A549 (cell line): Measurements from ENCODE around the gene PLEKHF1. TPM values are rescaled to one million over a fixed set of nuclear protein-coding genes. Genes with fewer than 3 reads are reported as not detected.

Experiments used
- ATAC-seq, 2 experiments: fragments of 200-7000 bp in 1 of 2; fragments of >200 bp in 1 of 2; cut with Nextera tagmentation in 1 of 2; cut with Tn5 transposase in 1 of 2; 3 replicates each; pipeline versions ENCODE4 v1.8.0 to v1.9.1; 2018 to 2020; ENCODE audit warnings: mild to moderate bottlenecking in 1 of 2, moderate library complexity in 1 of 2
- CTCF ChIA-PET: fragments of 300-600 bp; sonication (Branson Sonifier 250); formaldehyde crosslinking; extraction: SDS; loops from one replicate; lab custom pipeline; 2021; ENCODE audit warnings: antibody characterized with exemption, inconsistent platforms; lab: Yijun Ruan, JAX
- POLR2A ChIA-PET: fragments of 350-600 bp; formaldehyde crosslinking; extraction: SDS; loops from one replicate; lab custom pipeline; 2021; ENCODE audit warnings: antibody characterized with exemption, inconsistent platforms; lab: Yijun Ruan, JAX
- DNase-seq, 2 experiments: peaks; one replicate each; pipeline versions ENCODE4 v3.0.0 to v3.0.0-alpha.2; 2011 to 2016; ENCODE audit warnings: low read depth in 1 of 2, low spot score in 1 of 2
- FAIRE-seq: peaks from 2 replicates; lab custom pipeline; 2011; peaks lifted over from hg19 to GRCh38; lab: Jason Lieb, UNC
- H3K27ac ChIP-seq, 2 experiments: fragments of >200 bp; sonication (Bioruptor Twin); formaldehyde crosslinking; 3 replicates each; pipeline ENCODE4 v1.5.1; 2016 to 2017
- H3K4me1 ChIP-seq: fragments of >200 bp; sonication (Bioruptor Twin); formaldehyde crosslinking; 3 replicates; pipeline ENCODE4 v1.6.1; 2016
- H3K4me2 ChIP-seq: fragments of >200 bp; sonication (Bioruptor Twin); formaldehyde crosslinking; 3 replicates; pipeline ENCODE4 v1.6.1; 2016
- H3K4me3 ChIP-seq: fragments of >200 bp; sonication (Bioruptor Twin); formaldehyde crosslinking; 3 replicates; pipeline ENCODE4 v1.5.1; 2016
- H3K9me3 ChIP-seq: fragments of >200 bp; sonication (Bioruptor Twin); formaldehyde crosslinking; 3 replicates; pipeline ENCODE4 v1.6.1; 2016
- CEBPB ChIP-seq, 2 experiments: fragments of >200 bp in 1 of 2; sonication (Bioruptor Twin) in 1 of 2; formaldehyde crosslinking in 1 of 2; IDR thresholded peaks; 2 replicates each; pipeline ENCODE4 v1.6.1; 2012 to 2016
- E2F6 ChIP-seq: IDR thresholded peaks from 2 replicates; pipeline ENCODE4 v1.6.1; 2012; ENCODE audit warnings: low read depth, borderline replicate concordance
- EHMT2 ChIP-seq: fragments of 200-600 bp; sonication (generic); IDR thresholded peaks from 2 replicates; pipeline ENCODE4 v1.6.1; 2016; ENCODE audit warnings: antibody characterized with exemption, low read depth, mild to moderate bottlenecking, moderate library complexity
- EP300 ChIP-seq, 2 experiments: fragments of >200 bp; sonication (Bioruptor Twin); formaldehyde crosslinking; IDR thresholded peaks; 2 replicates in 1 of 2; 3 replicates in 1 of 2; pipeline ENCODE4 v1.6.1; 2016 to 2017
- ESRRA ChIP-seq: fragments of 150-350 bp; IDR thresholded peaks from 2 replicates; pipeline ENCODE4 v1.6.1; 2014; ENCODE audit warnings: mild to moderate bottlenecking, low read length, borderline replicate concordance
- FOSB ChIP-seq: fragments of 250-450 bp; sonication (Bioruptor Pico); IDR thresholded peaks from 2 replicates; pipeline ENCODE4 v1.5.0; 2020; ENCODE audit warnings: mild to moderate bottlenecking, moderate library complexity
- FOSL2 ChIP-seq, 2 experiments: fragments of 450-650 bp in 1 of 2; fragments of >200 bp in 1 of 2; sonication (Bioruptor Twin) in 1 of 2; formaldehyde crosslinking; IDR thresholded peaks; 2 replicates each; pipeline versions ENCODE4 v1.5.0 to v1.6.1; 2016 to 2020; ENCODE audit warnings: mild to moderate bottlenecking in 1 of 2, moderate library complexity in 1 of 2
- FOXS1 ChIP-seq: fragments of 250-450 bp; sonication (Bioruptor Pico); IDR thresholded peaks from 2 replicates; pipeline ENCODE4 v1.5.0; 2020; ENCODE audit warnings: mild to moderate bottlenecking, moderate library complexity
- HOXA7 ChIP-seq: fragments of 250-450 bp; sonication (Bioruptor Pico); IDR thresholded peaks from 2 replicates; pipeline ENCODE4 v1.5.0; 2020; ENCODE audit warnings: mild to moderate bottlenecking, moderate library complexity
- JUN ChIP-seq, 2 experiments: fragments of >200 bp; sonication (Bioruptor Twin); formaldehyde crosslinking; IDR thresholded peaks; 2 replicates in 1 of 2; 3 replicates in 1 of 2; pipeline ENCODE4 v1.6.1; 2016 to 2017
- JUNB ChIP-seq: fragments of >200 bp; sonication (Bioruptor Twin); formaldehyde crosslinking; IDR thresholded peaks from 2 replicates; pipeline ENCODE4 v1.6.1; 2016
- KDM1A ChIP-seq: fragments of 200-600 bp; sonication (generic); IDR thresholded peaks from 2 replicates; pipeline ENCODE4 v1.6.1; 2016; ENCODE audit warnings: low read depth, mild to moderate bottlenecking
- MAX ChIP-seq: IDR thresholded peaks from 2 replicates; pipeline ENCODE4 v1.6.1; 2012
- PHF8 ChIP-seq: fragments of 200-600 bp; sonication (generic); IDR thresholded peaks from 2 replicates; pipeline ENCODE4 v1.6.1; 2016; ENCODE audit warnings: low read depth, mild to moderate bottlenecking, antibody characterized with exemption, moderate library complexity, borderline replicate concordance
- POLR2A ChIP-seq: IDR thresholded peaks from 2 replicates; pipeline ENCODE4 v1.6.1; 2012; ENCODE audit warnings: mild to moderate bottlenecking, low read length
- RARB ChIP-seq: fragments of 250-450 bp; sonication (Bioruptor Pico); IDR thresholded peaks from 2 replicates; pipeline ENCODE4 v1.8.0; 2021; ENCODE audit warnings: mild to moderate bottlenecking, moderate library complexity
- RCOR1 ChIP-seq: fragments of 150-350 bp; IDR thresholded peaks from 2 replicates; pipeline ENCODE4 v1.6.1; 2014; ENCODE audit warnings: antibody characterized with exemption, low read length, low read depth
- RFX5 ChIP-seq: fragments of 450-650 bp; IDR thresholded peaks from 2 replicates; pipeline ENCODE4 v1.7.1; 2014; ENCODE audit warnings: antibody characterized with exemption, mild to moderate bottlenecking, moderate library complexity
- RNF2 ChIP-seq: fragments of 200-600 bp; sonication (generic); IDR thresholded peaks from 2 replicates; pipeline ENCODE4 v1.6.1; 2016; ENCODE audit warnings: low read depth, mild to moderate bottlenecking, antibody characterized with exemption, moderate library complexity, borderline replicate concordance
- TFCP2L1 ChIP-seq: fragments of 250-450 bp; sonication (Bioruptor Pico); IDR thresholded peaks from 2 replicates; pipeline ENCODE4 v1.5.0; 2021; ENCODE audit warnings: mild to moderate bottlenecking
- TP53 ChIP-seq: fragments of 250-450 bp; sonication (Bioruptor Pico); IDR thresholded peaks from 2 replicates; pipeline ENCODE4 v1.5.0; 2021; ENCODE audit warnings: mild to moderate bottlenecking, moderate library complexity
- ZNF302 ChIP-seq: fragments of 250-450 bp; sonication (Bioruptor Pico); IDR thresholded peaks from 2 replicates; pipeline ENCODE4 v1.9.0; 2021; ENCODE audit warnings: inconsistent platforms, mild to moderate bottlenecking, moderate library complexity
- WGBS: methylation state at CpG from one replicate; pipeline ENCODE4 v1.1.6; 2017; ENCODE audit errors: missing lambda C conversion rate; 5-methylcytosine and 5-hydroxymethylcytosine counted together
- polyA plus RNA-seq, 4 experiments: library from polyadenylated mRNA; depleted of rRNA in 3 of 4; stranded (reverse); fragments of >200 nt; fragmentation: RNase III in 1 of 4; extraction: RNeasy Plus Mini Kit Qiagen cat#74134 plus additional on column Dnase treatment in 1 of 4; gene quantifications; 2 replicates in 3 of 4; 3 replicates in 1 of 4; pipeline ENCODE4 v1.2.3, GENCODE V29; 2011 to 2017
- TF ChIP-seq, protein P1 (sequence below): fragments of 200-600 bp; sonication (generic); IDR thresholded peaks from 2 replicates; pipeline ENCODE4 v1.6.1; 2016; ENCODE audit warnings: antibody characterized with exemption, mild to moderate bottlenecking, moderate library complexity
- TF ChIP-seq, protein P2 (sequence below): fragments of 250-450 bp; sonication (Bioruptor Pico); IDR thresholded peaks from 2 replicates; pipeline ENCODE4 v1.5.0; 2021; ENCODE audit warnings: mild to moderate bottlenecking, moderate library complexity, borderline replicate concordance
- TF ChIP-seq, protein P3 (sequence below): IDR thresholded peaks from 2 replicates; pipeline ENCODE4 v1.6.1; 2012
- TF ChIP-seq, protein P4 (sequence below): fragments of >200 bp; sonication (Bioruptor Twin); formaldehyde crosslinking; IDR thresholded peaks from 3 replicates; pipeline ENCODE4 v1.6.1; 2016
- TF ChIP-seq, protein P5 (sequence below): fragments of 250-450 bp; sonication (Bioruptor Pico); IDR thresholded peaks from 2 replicates; pipeline ENCODE4 v1.5.0; 2020; ENCODE audit warnings: low read depth, mild to moderate bottlenecking, moderate library complexity
- TF ChIP-seq, protein P6 (sequence below): fragments of 150-350 bp; IDR thresholded peaks from 2 replicates; pipeline ENCODE4 v1.6.1; 2014; ENCODE audit warnings: low read depth, mild to moderate bottlenecking, low read length

Gene PLEKHF1
- polyA plus RNA-seq, 2 of the 4 experiments (the other 2 are of a cell fraction): 2.1 to 4.1 TPM

GRCh38 chr19:29714953-29715700 is 49.9 kb downstream of the PLEKHF1 start, which contains the start of gene C19orf12:
C19orf12 (minus strand) TSS chr19:29715261; CDS start chr19:29708413, 6,848 bp downstream.
- ATAC-seq: peak; percentile 83 to 86
- Histone ChIP-seq H3K27ac (peak within 1 kb of the TSS; percentile 91 to 93), H3K4me3 (peak within 1 kb of the TSS; percentile 82), H3K4me2 (peak within 1 kb of the TSS; percentile 89), H3K9me3 (no peaks in the 10 kb centered on the region), H3K4me1 (peaks cover 21% of the 10 kb centered on the region)
- CTCF ChIA-PET: interaction anchor here (0.9 to 14.1 kb wide), 15 partner anchors 15 to 181 kb away, joined by 3 to 490 read pairs (median 24); partner anchors contain the start of genes PLEKHF1 and POP4
- peak; percentile 63 to 77 for DNase-seq
- WGBS: under 1% methylated on average over 36 of the region's 72 CpGs
- no peak for FAIRE-seq
- POLR2A ChIA-PET: interaction anchor here (0.5 to 7.2 kb wide), 16 partner anchors 9 to 108 kb away, joined by 3 to 110 read pairs (median 3); partner anchors contain the start of genes PLEKHF1 and POP4
- TF ChIP-seq, protein P1, sequence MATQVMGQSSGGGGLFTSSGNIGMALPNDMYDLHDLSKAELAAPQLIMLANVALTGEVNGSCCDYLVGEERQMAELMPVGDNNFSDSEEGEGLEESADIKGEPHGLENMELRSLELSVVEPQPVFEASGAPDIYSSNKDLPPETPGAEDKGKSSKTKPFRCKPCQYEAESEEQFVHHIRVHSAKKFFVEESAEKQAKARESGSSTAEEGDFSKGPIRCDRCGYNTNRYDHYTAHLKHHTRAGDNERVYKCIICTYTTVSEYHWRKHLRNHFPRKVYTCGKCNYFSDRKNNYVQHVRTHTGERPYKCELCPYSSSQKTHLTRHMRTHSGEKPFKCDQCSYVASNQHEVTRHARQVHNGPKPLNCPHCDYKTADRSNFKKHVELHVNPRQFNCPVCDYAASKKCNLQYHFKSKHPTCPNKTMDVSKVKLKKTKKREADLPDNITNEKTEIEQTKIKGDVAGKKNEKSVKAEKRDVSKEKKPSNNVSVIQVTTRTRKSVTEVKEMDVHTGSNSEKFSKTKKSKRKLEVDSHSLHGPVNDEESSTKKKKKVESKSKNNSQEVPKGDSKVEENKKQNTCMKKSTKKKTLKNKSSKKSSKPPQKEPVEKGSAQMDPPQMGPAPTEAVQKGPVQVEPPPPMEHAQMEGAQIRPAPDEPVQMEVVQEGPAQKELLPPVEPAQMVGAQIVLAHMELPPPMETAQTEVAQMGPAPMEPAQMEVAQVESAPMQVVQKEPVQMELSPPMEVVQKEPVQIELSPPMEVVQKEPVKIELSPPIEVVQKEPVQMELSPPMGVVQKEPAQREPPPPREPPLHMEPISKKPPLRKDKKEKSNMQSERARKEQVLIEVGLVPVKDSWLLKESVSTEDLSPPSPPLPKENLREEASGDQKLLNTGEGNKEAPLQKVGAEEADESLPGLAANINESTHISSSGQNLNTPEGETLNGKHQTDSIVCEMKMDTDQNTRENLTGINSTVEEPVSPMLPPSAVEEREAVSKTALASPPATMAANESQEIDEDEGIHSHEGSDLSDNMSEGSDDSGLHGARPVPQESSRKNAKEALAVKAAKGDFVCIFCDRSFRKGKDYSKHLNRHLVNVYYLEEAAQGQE: no peak
- TF ChIP-seq RNF2: no peak
- TF ChIP-seq, protein P2, sequence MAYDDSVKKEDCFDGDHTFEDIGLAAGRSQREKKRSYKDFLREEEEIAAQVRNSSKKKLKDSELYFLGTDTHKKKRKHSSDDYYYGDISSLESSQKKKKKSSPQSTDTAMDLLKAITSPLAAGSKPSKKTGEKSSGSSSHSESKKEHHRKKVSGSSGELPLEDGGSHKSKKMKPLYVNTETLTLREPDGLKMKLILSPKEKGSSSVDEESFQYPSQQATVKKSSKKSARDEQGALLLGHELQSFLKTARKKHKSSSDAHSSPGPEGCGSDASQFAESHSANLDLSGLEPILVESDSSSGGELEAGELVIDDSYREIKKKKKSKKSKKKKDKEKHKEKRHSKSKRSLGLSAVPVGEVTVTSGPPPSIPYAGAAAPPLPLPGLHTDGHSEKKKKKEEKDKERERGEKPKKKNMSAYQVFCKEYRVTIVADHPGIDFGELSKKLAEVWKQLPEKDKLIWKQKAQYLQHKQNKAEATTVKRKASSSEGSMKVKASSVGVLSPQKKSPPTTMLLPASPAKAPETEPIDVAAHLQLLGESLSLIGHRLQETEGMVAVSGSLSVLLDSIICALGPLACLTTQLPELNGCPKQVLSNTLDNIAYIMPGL (CRISPR knock-in tag): peak; percentile 43; the same call in 1 of the 2 replicates
- no peak for TF ChIP-seq RFX5
- TF ChIP-seq EP300 (IDR thresholded peaks at IDR 0.05): no peak
- no peak for TF ChIP-seq FOXS1 (CRISPR knock-in tag)
- peak; percentile 100 for TF ChIP-seq PHF8
- no peak for TF ChIP-seq ZNF302 (CRISPR knock-in tag)
- peak; percentile 94 for TF ChIP-seq MAX
- TF ChIP-seq, protein P3, sequence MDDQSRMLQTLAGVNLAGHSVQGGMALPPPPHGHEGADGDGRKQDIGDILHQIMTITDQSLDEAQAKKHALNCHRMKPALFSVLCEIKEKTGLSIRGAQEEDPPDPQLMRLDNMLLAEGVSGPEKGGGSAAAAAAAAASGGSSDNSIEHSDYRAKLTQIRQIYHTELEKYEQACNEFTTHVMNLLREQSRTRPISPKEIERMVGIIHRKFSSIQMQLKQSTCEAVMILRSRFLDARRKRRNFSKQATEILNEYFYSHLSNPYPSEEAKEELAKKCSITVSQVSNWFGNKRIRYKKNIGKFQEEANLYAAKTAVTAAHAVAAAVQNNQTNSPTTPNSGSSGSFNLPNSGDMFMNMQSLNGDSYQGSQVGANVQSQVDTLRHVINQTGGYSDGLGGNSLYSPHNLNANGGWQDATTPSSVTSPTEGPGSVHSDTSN: no peak; the same call in 1 of the 2 replicates
- TF ChIP-seq RARB (CRISPR knock-in tag): peak; percentile 84
- TF ChIP-seq, protein P4, sequence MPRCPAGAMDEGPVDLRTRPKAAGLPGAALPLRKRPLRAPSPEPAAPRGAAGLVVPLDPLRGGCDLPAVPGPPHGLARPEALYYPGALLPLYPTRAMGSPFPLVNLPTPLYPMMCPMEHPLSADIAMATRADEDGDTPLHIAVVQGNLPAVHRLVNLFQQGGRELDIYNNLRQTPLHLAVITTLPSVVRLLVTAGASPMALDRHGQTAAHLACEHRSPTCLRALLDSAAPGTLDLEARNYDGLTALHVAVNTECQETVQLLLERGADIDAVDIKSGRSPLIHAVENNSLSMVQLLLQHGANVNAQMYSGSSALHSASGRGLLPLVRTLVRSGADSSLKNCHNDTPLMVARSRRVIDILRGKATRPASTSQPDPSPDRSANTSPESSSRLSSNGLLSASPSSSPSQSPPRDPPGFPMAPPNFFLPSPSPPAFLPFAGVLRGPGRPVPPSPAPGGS: peak; percentile 99
- TF ChIP-seq JUNB: peak; percentile 13; the same call in 1 of the 2 replicates
- TF ChIP-seq CEBPB (IDR thresholded peaks at IDR 0.05): no peak
- TF ChIP-seq, protein P5, sequence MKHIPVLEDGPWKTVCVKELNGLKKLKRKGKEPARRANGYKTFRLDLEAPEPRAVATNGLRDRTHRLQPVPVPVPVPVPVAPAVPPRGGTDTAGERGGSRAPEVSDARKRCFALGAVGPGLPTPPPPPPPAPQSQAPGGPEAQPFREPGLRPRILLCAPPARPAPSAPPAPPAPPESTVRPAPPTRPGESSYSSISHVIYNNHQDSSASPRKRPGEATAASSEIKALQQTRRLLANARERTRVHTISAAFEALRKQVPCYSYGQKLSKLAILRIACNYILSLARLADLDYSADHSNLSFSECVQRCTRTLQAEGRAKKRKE: no peak
- TF ChIP-seq KDM1A: no peak
- no peak for TF ChIP-seq FOSL2 (IDR thresholded peaks at IDR 0.05)
- no peak for TF ChIP-seq FOSL2 (CRISPR knock-in tag; IDR thresholded peaks at IDR 0.05)
- no peak for TF ChIP-seq RCOR1
- peak; percentile 64; the same call in 1 of the 2 replicates for TF ChIP-seq TP53 (CRISPR knock-in tag)
- TF ChIP-seq JUN (IDR thresholded peaks at IDR 0.05): peak; percentile 78 to 98
- no peak for TF ChIP-seq EHMT2
- TF ChIP-seq POLR2A: peak; percentile 93
- TF ChIP-seq, protein P6, sequence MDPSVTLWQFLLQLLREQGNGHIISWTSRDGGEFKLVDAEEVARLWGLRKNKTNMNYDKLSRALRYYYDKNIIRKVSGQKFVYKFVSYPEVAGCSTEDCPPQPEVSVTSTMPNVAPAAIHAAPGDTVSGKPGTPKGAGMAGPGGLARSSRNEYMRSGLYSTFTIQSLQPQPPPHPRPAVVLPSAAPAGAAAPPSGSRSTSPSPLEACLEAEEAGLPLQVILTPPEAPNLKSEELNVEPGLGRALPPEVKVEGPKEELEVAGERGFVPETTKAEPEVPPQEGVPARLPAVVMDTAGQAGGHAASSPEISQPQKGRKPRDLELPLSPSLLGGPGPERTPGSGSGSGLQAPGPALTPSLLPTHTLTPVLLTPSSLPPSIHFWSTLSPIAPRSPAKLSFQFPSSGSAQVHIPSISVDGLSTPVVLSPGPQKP: no peak
- no peak for TF ChIP-seq ESRRA
- no peak; the same call in none of the 2 replicates for TF ChIP-seq E2F6
- no peak for TF ChIP-seq HOXA7 (CRISPR knock-in tag)
- TF ChIP-seq FOSB (CRISPR knock-in tag): no peak
- TF ChIP-seq TFCP2L1 (CRISPR knock-in tag): no peak
